Esophagus muscularis mucosa (tissue), 4 donors: ENCODE results near the gene TSHZ3.

ENCODE experiments used
- EP300 ChIP-seq: sonication (generic); formaldehyde crosslinking; IDR thresholded peaks from one replicate; pipeline ENCODE4 v1.6.1; 2017; ENCODE audit warnings: antibody characterized with exemption
- POLR2A ChIP-seq: fragments of 450-650 bp; IDR thresholded peaks from one replicate; pipeline ENCODE4 v1.6.1; 2017; ENCODE audit warnings: antibody characterized with exemption, moderate library complexity, mild to moderate bottlenecking, low read depth
- POLR2AphosphoS5 ChIP-seq, 2 donors: sonication (generic); formaldehyde crosslinking; IDR thresholded peaks; one replicate each; pipeline ENCODE4 v1.6.1; 2017; ENCODE audit warnings: antibody characterized with exemption in 2 of 2
- TF ChIP-seq, protein P1 (sequence below), 3 experiments: fragments of 200-600 bp in 2 of 3; fragments of 450-650 bp in 1 of 3; sonication (generic) in 2 of 3; IDR thresholded peaks; one replicate each; pipeline ENCODE4 v1.5.1; 2017 to 2019; ENCODE audit warnings: antibody characterized with exemption in 3 of 3, mild to moderate bottlenecking in 2 of 3, moderate library complexity in 1 of 3

DNA sequence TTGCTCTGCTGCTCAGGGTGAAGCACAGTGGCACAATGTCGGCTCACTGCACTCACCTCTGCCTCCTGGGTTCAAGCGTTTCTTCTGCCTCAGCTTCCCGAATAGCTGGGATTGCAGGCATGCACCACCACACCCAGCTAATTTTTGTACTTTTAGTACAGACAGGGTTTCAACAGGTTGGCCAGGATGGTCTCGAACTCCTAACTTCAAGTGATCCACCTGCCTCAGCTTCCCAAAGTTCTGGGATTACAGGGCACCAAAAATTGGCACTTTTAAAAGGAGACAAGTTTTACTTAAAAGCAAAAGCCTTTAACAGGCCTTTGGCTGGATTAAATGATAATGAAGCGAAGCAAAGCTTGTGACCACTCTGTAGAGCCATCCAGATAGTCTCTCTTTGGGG is 12.5 kb upstream of the TSHZ3 start:
- TF ChIP-seq, protein P1, sequence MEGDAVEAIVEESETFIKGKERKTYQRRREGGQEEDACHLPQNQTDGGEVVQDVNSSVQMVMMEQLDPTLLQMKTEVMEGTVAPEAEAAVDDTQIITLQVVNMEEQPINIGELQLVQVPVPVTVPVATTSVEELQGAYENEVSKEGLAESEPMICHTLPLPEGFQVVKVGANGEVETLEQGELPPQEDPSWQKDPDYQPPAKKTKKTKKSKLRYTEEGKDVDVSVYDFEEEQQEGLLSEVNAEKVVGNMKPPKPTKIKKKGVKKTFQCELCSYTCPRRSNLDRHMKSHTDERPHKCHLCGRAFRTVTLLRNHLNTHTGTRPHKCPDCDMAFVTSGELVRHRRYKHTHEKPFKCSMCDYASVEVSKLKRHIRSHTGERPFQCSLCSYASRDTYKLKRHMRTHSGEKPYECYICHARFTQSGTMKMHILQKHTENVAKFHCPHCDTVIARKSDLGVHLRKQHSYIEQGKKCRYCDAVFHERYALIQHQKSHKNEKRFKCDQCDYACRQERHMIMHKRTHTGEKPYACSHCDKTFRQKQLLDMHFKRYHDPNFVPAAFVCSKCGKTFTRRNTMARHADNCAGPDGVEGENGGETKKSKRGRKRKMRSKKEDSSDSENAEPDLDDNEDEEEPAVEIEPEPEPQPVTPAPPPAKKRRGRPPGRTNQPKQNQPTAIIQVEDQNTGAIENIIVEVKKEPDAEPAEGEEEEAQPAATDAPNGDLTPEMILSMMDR (IDR thresholded peaks at IDR 0.05): no peak
- TF ChIP-seq EP300 (no peak), POLR2AphosphoS5 (IDR thresholded peaks at IDR 0.05) (no peak), POLR2A (no peak)
